HG02840 (cell line): ENCODE data around the gene LCLAT1.
"Not testable (repeated sequence)": the region's sequence is repeated elsewhere in the genome, so short reads cannot be mapped to it uniquely, and the experiment has no call there.

Source experiments
- ATAC-seq: cut with Tn5 transposase; IDR thresholded peaks from one replicate; pipeline ENCODE4 v1.9.1; 2021; ENCODE audit warnings: mild to moderate bottlenecking, moderate library complexity, moderate number of reproducible peaks; ENCODE audit not compliant: unreplicated experiment, low FRiP score

LCLAT1 gene

DNA sequence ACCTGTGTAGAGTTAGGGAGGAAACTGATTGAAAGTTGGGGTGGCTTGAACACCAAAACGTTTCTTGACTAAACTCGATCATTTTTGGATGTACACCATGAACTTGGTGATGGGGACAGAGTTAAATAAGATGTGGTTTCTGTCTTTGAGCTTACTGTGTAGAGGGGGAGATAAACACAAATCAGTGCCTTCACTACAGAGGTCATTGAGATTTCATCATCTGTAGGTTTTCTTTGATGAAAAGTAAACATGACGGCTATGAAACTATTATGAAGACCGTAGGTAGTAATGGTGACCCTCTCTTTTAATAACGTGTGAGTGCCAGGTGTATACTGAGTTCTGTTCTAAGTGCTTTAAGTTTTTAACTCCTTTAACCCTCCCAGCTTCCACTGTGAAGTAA is 6.5 kb downstream of the LCLAT1 start:
- ATAC-seq: no peak

DNA sequence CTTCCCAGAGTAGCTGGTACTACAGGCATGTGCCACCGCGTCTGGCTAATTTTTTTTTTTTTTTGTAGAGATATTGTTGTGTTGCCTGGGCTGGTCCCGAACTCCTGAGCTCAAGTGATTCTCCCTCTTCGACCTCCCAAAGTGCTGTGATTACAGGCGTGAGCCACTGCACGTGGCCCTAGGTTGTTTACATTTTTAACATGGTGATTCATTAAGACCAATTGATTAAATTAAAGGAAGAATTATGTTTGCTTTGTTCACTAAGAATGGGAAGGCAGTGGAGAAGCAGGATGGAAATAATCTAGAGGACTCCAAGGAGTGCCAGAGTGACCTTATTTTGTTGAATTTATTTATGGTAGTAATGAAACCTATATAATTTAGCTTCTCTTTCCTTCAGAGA is 7.5 kb downstream of the LCLAT1 start:
- ATAC-seq: no peak

DNA sequence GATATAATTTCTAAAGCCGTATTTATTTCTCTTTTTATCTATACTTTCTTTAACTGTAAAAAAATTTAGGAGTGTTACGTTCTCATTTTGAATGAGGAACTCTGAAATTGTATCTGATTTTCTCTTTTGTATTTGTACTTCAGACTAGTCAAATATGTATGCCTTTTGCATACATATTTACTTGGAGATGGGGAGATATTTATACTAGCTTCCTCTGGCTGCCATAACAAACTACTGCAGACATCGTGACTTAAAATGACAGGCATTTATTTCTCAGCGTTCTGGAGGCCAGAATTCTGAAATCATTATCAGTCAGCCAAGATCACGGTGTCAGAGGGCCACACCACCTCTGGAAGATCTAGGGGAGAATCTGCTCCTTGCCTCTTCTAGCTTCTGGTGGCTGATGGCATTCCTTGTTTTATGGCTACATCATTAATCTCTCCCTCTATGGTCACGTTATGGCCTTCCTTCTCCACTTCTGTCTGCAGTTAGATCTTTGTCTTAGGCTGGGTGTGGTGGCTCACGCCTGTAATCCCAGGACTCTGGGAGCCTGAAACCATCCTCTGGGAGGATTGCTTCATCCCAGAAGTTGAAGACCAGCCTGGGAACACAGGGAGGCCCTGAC is 8.2 kb downstream of the LCLAT1 start:
- no peak for ATAC-seq

DNA sequence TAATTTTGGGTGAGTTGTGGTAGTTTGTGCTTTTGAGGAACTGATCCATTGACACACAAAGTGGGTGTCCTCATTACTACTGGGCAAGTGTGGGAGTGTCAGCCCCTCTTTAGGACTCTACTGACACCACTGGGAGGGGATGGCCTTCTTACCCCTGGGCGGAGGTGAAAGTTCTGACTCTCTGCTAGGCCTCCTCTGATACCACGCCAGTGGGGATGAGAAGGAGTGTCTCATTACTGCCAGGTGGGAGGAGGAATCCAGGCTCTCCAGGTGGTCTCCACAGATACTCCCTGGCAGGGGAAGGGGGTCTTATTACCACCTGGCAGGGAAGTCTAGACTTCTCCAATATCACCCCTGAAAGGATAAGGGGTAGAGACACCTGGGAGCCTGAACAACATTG is 9.1 kb downstream of the LCLAT1 start:
- no peak for ATAC-seq

DNA sequence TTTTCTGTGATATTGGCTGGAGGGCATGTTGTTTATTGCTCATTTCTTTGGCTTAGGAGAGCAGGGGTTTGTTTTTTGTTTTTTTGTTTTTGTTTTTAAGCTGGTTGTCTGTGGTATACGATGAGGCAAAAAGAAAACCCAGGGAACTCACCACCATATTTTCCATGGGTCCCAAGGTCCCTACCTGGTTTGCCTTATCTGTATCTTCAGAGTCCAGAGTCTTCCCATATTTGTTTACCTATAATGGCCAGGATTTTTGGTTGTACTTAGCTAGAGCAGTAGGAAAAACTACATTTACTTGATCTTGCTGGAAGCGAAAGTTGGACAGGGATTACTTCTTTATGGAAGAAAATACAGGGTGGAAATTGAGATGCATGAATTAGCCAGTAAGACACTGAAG is 9.5 kb downstream of the LCLAT1 start:
- no peak for ATAC-seq

DNA sequence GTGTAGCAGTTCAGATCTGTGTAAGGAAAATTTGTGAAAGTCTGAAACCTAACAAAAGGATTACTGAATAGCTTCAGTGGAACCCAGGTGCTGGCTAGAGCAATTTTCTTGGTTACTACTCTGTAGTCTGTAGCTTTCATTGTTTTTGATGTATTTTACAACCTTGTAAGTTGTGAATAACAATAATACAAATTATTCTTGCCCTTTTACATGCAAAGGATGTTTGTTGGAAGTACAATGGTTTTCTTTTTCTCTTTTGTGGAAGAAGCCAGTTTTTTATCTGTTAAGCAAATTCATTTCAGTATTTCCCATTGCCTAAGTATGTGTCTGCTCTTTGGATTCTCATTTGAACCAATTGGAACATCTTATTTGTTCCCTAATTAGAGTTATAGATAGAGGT is 10.2 kb downstream of the LCLAT1 start:
- no peak for ATAC-seq

DNA sequence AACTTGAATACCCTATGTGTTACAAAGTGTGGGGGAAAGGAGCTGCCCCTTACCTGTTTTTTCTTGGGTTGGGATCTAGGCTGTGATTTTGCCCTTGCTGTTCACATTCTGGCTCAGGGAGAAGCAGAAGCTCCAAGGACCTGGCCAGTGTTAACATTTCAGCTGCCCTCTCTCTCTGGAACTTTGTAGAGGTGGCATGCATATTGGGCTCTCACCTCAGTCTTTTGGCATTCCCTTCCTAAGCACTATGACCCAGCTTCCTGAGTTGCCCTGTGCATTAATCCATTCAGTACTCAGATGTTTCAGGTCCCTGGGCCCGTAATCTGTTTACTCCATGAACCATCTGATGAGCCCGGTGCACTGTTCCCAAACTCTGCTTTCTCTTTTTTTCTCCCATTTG is 12.1 kb downstream of the LCLAT1 start:
- ATAC-seq: no peak

DNA sequence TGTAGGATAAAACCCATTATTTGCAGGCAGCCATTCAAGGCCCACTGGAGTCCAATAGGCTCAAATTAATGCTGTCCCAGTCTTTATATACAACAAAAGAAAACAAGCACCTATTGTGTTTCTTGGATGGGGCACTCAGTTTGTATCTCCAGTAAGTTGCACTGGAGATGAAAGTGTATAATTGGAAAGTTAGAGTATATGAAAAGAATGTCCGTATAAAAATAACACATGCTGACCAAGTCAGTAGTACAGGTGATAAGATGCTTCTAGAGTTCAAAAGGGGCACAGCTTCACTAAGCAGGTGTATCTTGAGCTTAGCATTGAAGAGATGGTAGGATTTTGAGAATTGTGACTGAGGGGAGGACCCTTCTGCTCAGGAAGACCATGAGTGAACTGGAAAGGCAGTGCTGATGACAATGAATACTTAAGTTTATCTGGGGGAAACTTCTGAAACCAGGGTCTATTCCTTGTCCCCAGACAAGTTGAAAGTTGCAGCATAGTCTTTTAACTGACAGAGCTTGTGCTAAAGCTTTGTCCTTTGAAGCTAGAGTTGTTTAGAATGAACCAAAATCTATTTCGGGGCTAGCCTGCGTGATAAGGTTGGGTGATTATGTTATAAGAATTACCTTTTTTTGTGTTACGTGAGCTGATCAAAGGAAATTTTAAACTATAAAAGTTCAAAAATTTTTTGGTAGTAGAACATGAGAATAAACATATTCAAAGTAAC is 15.2 kb downstream of the LCLAT1 start:
- ATAC-seq: no peak

DNA sequence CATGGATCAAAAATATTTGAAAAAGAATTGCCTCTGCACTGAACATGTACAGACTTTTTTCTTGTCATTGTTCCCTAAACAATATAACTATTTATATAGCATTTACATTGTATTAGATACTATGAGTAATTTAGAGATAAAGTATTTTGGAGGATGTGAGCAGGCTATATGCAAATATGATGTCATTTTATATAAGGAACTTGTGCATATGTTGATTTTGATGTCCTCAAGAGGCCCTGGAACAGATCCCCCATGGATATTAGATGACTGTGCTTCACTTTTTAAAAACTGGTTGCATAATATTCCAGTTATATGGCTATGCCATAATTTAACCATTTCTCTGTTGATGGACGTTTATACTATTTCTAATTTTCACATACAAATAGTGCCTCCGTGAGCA is 16.5 kb downstream of the LCLAT1 start:
- no peak for ATAC-seq

DNA sequence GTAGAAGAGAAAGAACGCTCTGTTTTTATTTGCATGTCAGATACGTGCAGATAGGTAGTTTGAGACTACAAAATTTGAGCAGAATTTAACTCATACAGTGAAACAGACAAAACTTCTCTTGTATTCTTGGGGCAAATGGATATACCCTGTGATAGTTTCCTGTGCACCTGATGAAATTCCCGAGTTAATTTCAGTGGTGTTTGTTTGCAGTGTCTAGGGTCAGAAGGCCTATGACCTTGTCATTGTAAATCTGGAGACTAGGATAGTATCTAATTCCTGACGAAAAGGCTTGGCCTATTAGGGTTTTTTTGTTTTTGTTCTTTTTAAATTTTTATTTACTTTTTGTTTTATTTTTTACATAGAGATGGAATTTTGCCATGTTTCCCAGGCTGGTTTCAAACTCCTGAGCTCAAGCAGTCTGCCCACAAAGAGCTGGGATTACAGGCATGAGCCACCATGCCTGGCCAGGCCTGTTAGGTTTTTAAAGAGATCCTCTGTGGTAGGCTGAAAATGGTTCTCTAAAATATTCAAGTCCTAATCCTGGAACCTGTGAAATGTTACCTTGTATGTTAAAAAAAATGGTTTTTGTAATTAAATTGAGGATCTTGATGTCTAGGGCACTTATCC is 17.6 kb downstream of the LCLAT1 start:
- no peak for ATAC-seq

DNA sequence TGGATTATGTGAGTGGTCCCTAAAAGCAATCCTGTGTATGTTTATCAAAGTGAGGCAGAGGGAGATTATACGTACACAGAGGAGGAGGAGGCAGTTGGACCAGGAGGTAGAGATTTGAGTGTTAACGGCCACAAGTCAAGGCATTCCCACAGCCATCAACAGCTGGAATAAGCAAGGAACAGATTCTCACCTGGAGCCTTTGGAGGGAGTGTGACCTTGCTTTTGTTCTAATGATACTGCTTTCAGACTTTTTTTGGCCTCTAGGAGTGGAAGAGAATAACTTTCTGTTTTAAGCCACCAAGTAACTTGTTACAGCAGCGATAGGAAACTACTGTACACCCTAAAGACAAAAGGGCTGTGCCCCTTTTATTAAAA is 18.1 kb downstream of the LCLAT1 start:
- no peak for ATAC-seq

DNA sequence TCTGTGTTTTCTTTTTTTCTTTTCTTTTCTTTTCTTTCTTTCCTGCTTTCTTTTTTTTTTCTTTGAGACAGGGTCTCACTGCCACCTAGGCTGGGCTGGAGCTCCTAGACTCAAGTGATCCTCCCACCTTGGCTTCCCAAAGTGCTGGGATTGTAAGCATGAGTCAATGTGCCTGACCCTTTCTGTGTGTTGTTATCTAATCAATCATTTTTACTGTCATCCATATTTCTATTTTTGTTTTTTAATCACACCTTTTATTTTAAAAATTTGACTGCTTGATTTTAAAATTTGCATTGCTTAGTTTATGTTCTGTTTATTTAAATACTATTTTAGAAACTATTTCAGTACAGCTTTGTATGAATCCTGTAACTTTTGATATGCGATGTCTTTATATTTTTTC is 19.2 kb downstream of the LCLAT1 start:
- ATAC-seq: no peak

DNA sequence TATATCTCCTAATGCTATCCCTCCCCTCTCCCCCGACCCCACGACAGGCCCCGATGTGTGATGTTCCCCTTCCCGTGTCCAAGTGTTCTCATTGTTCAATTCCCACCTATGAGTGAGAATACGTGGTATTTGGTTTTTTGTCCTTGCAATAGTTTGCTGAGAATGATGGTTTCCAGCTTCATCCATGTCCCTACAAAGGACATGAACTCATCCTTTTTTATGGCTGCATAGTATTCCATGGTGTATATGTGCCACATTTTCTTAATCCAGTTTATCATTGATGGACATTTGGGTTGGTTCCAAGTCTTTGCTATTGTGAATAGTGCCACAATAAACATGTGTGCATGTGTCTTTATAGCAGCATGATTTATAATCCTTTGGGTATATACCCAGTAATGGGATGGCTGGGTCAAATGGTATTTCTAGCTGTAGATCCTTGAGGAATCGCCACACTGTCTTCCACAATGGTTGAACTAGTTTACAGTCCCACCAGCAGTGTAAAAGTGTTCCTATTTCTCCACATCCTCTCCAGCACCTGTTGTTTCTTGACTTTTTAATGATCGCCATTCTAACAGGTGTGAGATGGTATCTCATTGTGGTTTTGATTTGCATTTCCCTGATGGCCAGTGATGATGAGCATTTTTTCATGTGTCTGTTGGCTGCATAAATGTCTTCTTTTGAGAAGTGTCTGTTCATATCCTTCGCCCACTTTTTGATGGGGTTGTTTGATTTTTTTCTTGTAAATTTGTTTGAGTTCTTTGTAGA is 20.2 kb downstream of the LCLAT1 start:
- ATAC-seq: not testable (repeated sequence)

DNA sequence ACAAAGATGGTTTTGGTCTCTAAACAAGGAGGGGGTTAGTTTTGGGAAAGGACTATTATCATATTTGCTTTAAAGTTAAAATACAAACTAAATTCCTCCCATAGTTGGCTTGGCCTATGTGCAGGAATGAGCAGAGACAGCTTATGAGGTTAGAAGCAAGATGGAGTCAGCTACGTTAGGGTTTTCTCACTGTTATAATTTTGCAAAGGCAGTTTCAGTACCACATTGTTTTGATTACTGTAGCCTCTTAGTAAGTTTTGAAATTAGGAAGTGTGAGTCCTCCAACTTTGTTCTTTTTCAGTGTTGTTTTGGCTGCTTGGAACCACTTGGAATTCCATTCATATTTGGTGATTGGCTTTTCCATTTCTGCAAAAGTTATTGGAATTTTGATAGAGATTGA is 23.4 kb downstream of the LCLAT1 start:
- ATAC-seq: no peak

DNA sequence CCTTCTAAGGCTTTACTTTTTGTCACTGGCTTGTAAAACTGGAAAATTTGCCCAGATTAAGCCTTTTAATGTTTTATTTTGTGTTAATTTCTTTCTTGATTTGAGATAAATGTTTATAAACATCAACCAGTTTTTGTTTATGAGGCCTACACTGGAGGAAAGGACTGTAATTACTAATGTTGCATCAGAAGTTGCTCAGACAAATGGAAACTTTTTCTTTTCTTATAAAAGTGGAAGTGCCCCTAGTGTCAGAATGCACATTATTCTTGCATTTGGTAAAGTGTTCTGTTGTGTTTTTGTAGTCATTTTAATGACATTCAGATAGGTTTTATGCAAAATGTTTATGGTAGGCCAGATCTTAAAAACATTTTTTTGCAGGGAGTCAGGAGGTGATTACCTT is 25.3 kb downstream of the LCLAT1 start:
- ATAC-seq: no peak

DNA sequence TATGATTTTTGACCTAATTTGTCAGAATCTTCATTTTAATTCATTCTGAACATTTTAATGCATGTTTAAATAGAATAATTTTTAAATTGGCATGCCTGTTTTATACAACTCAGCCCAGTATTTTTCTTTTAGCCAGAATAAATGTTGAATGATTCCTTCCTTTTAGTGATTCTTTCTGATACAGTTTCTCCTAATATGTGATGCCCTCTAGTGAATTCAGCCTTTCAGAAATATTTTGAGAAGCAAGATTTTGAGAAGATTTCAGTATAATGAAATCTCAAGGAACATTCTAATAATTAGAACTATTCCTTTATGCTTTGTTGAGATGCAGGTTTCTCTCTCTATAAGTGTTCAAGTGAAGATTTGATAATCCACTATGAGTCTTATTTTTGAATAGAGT is 28.5 kb downstream of the LCLAT1 start:
- no peak for ATAC-seq

DNA sequence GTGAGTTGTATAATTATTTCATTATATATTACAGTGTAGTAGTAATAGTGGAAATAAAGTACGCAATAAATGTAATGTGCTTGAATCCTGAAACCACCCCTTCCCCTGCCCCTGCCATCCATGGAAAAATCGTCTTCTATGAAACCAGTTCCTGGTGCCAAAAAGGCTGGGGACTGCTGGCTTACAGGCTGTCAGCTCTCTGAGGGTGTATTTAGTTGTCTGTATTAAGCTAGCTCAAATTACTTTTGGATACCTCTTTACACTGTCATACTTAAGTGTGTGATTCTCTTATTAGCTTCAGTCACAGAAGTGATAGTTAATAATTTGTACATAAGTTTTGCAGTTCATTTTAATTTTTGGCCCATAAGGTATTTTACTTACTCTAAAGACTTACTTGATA is 29.6 kb downstream of the LCLAT1 start:
- no peak for ATAC-seq

DNA sequence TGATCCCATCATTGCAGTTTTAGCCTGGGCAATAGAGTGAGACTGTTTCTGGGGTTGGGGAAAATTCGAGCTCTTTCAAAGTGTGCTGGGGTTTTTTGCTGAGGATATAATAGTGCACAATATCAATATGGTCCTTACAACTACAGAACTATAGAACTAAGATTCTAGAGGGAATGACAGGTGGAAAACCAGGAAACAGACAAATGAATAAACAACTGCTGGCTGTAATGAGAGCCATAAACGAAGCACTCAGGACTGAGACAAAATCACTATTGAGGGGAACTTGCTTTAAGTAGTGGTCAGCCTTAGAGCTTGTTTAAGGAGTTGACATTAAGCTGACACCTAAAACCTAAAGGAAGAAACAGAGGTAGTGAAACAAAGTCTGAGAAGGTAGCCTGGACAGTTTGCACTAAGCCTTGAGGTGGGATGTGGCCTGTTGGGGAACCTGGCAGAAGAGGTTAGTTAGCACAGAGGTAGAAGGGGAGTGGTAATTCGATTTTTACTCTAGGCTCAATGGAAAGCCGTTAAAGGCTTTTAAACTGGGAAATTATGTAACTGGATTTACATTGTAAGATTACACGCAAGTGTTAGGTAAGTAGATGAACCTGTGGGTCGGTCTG is 33.8 kb downstream of the LCLAT1 start:
- ATAC-seq: no peak

DNA sequence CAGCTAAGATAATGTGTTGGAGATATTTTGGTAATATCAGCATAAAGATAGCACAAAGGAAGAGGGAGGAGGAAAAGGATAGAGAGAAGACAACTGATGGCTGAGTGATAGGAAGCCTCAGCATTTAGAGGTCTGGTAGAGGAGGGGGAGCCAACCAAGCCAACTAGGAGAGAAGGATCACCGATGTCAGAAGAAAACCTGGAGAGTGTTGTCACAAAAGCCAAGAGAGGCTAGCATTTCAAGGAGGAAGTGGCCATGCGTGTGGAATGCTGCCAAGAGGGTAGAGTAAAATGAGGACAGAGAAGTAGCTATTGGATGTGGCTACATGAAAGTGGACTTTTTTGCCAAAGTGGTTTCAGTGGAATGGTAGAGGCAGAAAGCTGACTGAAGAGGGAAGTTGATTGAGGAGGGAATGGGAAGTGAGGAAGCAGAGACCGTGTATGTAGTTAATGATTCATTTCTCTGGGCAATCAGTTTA is 34.3 kb downstream of the LCLAT1 start:
- ATAC-seq: no peak

DNA sequence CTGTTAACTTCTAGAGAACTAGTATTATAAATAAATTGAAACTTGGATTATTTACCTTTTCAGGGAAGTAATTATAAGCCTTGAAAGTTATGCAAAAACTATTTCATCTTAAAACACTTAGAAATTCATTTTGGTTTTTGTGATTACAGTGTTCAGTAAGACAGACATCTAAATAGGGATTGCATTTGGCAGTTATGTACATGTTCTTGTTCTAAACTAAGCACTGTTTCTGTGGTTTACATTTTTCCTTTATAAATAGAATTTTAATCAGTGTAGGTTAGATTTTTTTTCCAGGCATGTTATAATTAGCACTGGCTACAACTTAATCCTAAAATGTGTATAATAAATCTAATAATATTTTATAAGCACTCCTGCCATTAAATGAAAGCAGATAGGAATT is 35.0 kb downstream of the LCLAT1 start:
- no peak for ATAC-seq

DNA sequence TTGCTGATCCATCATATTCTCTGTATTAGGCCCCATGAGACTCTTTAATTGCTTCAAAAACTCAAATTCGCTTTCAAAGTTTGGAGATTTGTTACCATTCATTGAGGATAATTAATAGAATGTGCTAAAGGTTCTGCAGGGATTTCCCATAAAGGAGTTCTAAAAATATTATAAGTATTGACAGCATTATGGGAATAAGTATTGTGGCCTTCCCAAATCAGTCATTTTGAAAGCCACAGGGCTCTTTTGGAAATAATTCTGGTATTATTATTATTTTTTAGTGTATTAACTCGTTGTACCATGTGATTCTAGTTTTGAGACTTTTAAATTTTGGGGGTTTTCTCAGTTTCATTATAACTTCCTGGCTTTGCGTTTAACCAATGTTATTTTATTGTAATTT is 37.1 kb downstream of the LCLAT1 start:
- no peak for ATAC-seq
